Measurements from ENCODE around the gene ABCA5. TPM values are rescaled to one million over a fixed set of nuclear protein-coding genes. Genes with fewer than 3 reads are reported as not detected.

The ABCA5 gene
- total RNA-seq, 1 donor from 2014 or later, result 11.6 TPM

DNA sequence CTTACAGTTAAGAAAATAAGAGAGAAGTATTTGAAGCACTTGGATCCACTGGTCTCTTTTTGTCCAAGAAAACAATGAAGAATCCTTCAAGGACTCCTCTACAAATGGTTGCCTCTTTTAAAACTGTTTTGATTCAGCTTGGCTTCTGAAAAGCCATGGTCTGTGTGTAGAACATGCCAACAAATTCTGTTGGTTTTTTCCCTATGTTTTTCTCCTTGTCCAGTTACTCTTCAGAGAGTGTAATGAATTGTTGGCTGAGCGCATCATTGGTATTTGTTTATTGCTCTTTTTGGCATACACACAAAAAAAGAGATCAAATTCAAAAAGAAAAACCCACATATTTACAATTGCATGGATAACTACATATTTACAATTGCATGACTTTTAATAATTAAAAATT, 98.4 kb downstream of the ABCA5 start, which contains the start of gene ABCA10:
Gene ABCA10, minus strand, starts transcription at position 249 of the 400 bp plus-strand sequence. CDS start 3,466 bp downstream, outside the sequence.
- FAIRE-seq, result no peak
- DNase-seq (ENCODE audit: low read depth), result no peak
- TF ChIP-seq, protein P1, sequence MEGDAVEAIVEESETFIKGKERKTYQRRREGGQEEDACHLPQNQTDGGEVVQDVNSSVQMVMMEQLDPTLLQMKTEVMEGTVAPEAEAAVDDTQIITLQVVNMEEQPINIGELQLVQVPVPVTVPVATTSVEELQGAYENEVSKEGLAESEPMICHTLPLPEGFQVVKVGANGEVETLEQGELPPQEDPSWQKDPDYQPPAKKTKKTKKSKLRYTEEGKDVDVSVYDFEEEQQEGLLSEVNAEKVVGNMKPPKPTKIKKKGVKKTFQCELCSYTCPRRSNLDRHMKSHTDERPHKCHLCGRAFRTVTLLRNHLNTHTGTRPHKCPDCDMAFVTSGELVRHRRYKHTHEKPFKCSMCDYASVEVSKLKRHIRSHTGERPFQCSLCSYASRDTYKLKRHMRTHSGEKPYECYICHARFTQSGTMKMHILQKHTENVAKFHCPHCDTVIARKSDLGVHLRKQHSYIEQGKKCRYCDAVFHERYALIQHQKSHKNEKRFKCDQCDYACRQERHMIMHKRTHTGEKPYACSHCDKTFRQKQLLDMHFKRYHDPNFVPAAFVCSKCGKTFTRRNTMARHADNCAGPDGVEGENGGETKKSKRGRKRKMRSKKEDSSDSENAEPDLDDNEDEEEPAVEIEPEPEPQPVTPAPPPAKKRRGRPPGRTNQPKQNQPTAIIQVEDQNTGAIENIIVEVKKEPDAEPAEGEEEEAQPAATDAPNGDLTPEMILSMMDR (IDR thresholded peaks at IDR 0.05; ENCODE audit: insufficient read depth, low read length, severe bottlenecking), result no peak
- H3K4me3 ChIP-seq (ENCODE audit: low read depth, low read length), result no peak within 1 kb of the TSS
- H3K36me3 ChIP-seq (ENCODE audit: control insufficient read depth, insufficient read depth, low read length), result no peaks in the 10 kb centered on the region
- no peaks in the 10 kb centered on the region for H3K27me3 ChIP-seq (ENCODE audit: control insufficient read depth, insufficient read depth, low read length)

DNA sequence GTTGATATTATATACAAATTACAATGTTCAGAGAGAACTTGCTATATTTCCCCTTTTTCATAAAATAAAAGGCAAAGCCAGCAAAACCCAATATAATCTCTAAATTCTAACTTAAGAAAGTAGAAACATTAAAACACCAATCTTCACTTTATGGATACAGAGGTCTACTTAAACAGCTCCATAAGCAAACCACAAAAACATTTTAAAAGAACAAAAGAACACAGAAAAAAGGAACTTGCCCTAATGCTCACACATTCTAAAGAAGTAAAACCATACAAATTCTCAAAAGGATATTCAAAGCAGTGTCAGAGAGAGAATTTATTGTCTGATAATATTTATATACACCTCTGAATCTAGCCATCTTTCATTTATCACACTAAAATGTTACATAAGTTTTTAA, 98.9 kb downstream of the ABCA5 start:
- no peak for DNase-seq (ENCODE audit: low read depth)
- H3K36me3 ChIP-seq (ENCODE audit: control insufficient read depth, insufficient read depth, low read length), result no peaks in the 10 kb centered on the region
- H3K4me3 ChIP-seq (ENCODE audit: low read depth, low read length), result no peak overlapping the region
- TF ChIP-seq, protein P1 (IDR thresholded peaks at IDR 0.05; ENCODE audit: insufficient read depth, low read length, severe bottlenecking), result no peak
- no peak for FAIRE-seq
- H3K27me3 ChIP-seq (ENCODE audit: control insufficient read depth, insufficient read depth, low read length), result no peaks in the 10 kb centered on the region

DNA sequence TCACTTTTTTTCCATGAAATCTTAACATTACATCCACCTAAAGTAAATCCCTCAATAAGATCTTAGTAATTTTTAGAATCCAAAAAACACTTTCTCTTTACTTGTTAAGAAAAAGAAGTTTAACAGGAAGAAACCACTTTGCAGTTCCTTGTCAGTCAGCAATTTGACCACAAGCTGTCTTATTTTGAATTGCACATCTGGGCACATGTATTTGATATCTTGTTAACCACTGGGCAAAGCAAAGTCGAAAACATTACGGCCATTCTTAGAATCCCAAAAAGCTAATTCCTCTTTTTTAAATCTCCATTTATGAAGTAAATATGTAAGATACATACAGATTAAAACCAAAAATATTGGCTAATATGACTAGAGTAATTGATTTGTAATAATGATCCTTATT, 99.4 kb downstream of the ABCA5 start:
- H3K4me3 ChIP-seq (ENCODE audit: low read depth, low read length), result no peak overlapping the region
- no peaks in the 10 kb centered on the region for H3K27me3 ChIP-seq (ENCODE audit: control insufficient read depth, insufficient read depth, low read length)
- H3K36me3 ChIP-seq (ENCODE audit: control insufficient read depth, insufficient read depth, low read length), result no peaks in the 10 kb centered on the region
- TF ChIP-seq, protein P1 (IDR thresholded peaks at IDR 0.05; ENCODE audit: insufficient read depth, low read length, severe bottlenecking), result no peak
- DNase-seq (ENCODE audit: low read depth) (no peak), FAIRE-seq (no peak)

DNA sequence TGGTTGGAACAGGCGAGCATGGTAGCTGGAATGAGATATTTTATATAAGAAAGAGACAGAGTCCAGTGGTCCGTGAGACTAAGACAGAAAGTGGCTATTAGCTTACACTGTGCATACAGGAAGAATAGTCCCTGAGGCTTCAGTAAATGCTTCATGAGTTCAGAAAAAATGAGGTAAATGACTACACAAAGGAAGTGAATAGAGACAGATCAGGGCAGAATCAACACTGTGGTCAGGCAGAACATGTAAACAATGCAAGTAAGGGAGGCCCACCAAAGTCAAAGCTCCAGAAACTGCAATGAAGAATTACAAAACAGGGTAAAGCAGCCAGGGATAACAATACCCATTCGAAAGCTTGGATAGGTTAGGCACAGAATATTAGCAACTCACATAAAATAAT, 103.1 kb downstream of the ABCA5 start:
- FAIRE-seq (no peak), DNase-seq (ENCODE audit: low read depth) (no peak)
- TF ChIP-seq, protein P1 (IDR thresholded peaks at IDR 0.05; ENCODE audit: insufficient read depth, low read length, severe bottlenecking), result no peak
- Histone ChIP-seq H3K36me3 (ENCODE audit: control insufficient read depth, insufficient read depth, low read length) (no peaks in the 10 kb centered on the region), H3K27me3 (ENCODE audit: control insufficient read depth, insufficient read depth, low read length) (no peaks in the 10 kb centered on the region), H3K4me3 (ENCODE audit: low read depth, low read length) (no peak overlapping the region)

DNA sequence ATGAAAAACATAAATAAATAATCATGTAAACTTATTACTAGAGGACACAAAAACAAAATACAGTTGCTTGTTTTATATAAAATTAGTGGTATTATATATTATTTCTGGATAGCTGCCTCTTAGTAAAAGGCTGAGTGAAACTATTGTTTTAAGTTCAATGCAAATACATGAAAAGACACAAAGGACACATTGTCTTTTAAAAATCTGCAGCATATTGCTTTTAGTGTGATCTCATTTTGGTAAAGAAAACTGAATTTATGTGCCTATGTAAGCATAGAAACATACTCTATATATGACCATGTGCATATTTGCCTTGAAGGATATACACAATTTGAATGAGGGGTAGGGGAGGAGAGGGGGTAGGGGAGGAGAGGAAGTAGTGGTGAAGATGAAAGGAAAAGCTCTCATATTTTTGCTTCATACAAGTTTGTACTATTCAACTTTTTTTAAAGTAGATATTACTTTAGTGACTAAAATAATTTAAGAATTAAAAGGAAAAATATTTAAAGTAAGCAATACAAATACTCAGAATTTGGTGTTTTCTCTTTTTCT, 104.2 kb downstream of the ABCA5 start:
- no peaks in the 10 kb centered on the region for H3K27me3 ChIP-seq (ENCODE audit: control insufficient read depth, insufficient read depth, low read length)
- DNase-seq (ENCODE audit: low read depth), result no peak
- H3K4me3 ChIP-seq (ENCODE audit: low read depth, low read length), result no peak overlapping the region
- no peak for FAIRE-seq
- TF ChIP-seq, protein P1 (IDR thresholded peaks at IDR 0.05; ENCODE audit: insufficient read depth, low read length, severe bottlenecking), result no peak
- no peaks in the 10 kb centered on the region for H3K36me3 ChIP-seq (ENCODE audit: control insufficient read depth, insufficient read depth, low read length)

DNA sequence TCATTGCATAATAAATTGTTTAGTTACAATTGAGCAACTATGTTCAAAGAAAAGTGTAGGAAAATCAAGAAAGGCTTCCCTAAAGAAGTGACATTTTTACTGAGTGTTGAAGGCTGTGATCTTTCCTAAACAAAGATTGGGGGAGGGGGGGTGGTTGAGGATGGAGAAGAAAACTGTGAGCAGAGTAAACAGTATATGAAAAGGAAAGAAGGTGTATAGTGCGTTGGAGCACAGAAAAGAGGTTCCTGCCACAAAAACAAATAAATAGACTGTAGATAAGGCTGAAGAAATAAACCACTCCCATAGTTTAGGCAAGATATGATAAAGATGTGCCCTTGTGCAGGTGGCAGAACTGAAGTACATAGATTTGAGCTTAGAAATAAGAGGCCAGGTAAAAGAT, 106.8 kb downstream of the ABCA5 start:
- DNase-seq (ENCODE audit: low read depth) (no peak), FAIRE-seq (no peak)
- TF ChIP-seq, protein P1 (IDR thresholded peaks at IDR 0.05; ENCODE audit: insufficient read depth, low read length, severe bottlenecking), result no peak
- Histone ChIP-seq H3K27me3 (ENCODE audit: control insufficient read depth, insufficient read depth, low read length) (no peaks in the 10 kb centered on the region), H3K4me3 (ENCODE audit: low read depth, low read length) (no peak overlapping the region), H3K36me3 (ENCODE audit: control insufficient read depth, insufficient read depth, low read length) (no peaks in the 10 kb centered on the region)
